Esophagus muscularis mucosa (tissue), 4 donors: ENCODE results near the gene SNX13. TPM values are rescaled to one million over a fixed set of nuclear protein-coding genes. Genes with fewer than 3 reads are reported as not detected.
A peak's percentile ranks its signal among the peaks of the same experiment; 100 is the strongest.

ENCODE experiments used
- DNase-seq: peaks from one replicate; pipeline ENCODE4 v3.0.0-alpha.2; 2017; ENCODE audit errors: extremely low spot score
- H3K27ac ChIP-seq, 4 donors: fragments of 200-600 bp; sonication (generic); replicated peaks in 1 of 4; 1 replicate in 3 of 4; 2 replicates in 1 of 4; pipeline ENCODE4 v1.5.1; 2016 to 2019; ENCODE audit warnings: mild to moderate bottlenecking in 1 of 4
- H3K27me3 ChIP-seq, 4 donors: fragments of 200-600 bp; sonication (generic); one replicate each; pipeline versions ENCODE4 v1.5.1 to v1.6.0; 2016 to 2019
- H3K36me3 ChIP-seq, 4 donors: fragments of 200-600 bp; sonication (generic); one replicate each; pipeline ENCODE4 v1.5.1; 2016 to 2019
- H3K4me1 ChIP-seq, 4 donors: fragments of 200-600 bp; sonication (generic); one replicate each; pipeline ENCODE4 v1.5.1; 2016 to 2019
- H3K4me3 ChIP-seq, 4 donors: fragments of 200-600 bp; sonication (generic); 1 replicate in 2 of 4; 2 replicates in 2 of 4; pipeline ENCODE4 v1.5.1; 2016 to 2019; ENCODE audit warnings: mild to moderate bottlenecking in 4 of 4, moderate library complexity in 1 of 4
- H3K9me3 ChIP-seq, 4 donors: fragments of 200-600 bp; sonication (generic); 1 replicate in 3 of 4; 2 replicates in 1 of 4; pipeline ENCODE4 v1.5.1; 2016 to 2019
- EP300 ChIP-seq: sonication (generic); formaldehyde crosslinking; IDR thresholded peaks from one replicate; pipeline ENCODE4 v1.6.1; 2017; ENCODE audit warnings: antibody characterized with exemption
- POLR2A ChIP-seq: fragments of 450-650 bp; IDR thresholded peaks from one replicate; pipeline ENCODE4 v1.6.1; 2017; ENCODE audit warnings: antibody characterized with exemption, moderate library complexity, mild to moderate bottlenecking, low read depth
- POLR2AphosphoS5 ChIP-seq, 2 donors: sonication (generic); formaldehyde crosslinking; IDR thresholded peaks; one replicate each; pipeline ENCODE4 v1.6.1; 2017; ENCODE audit warnings: antibody characterized with exemption in 2 of 2
- WGBS: methylation state at CpG from one replicate; pipeline ENCODE4 v1.1.5; 2018; 5-methylcytosine and 5-hydroxymethylcytosine counted together
- intact Hi-C: fragments of 100-400 bp; cut with DNase I; formaldehyde crosslinking; loops from one replicate; pipeline ENCODE4 v1.15.1; 2023
- total RNA-seq, 4 donors: library from RNA; depleted of rRNA; stranded (reverse); fragments of >200 nt; gene quantifications; one replicate each; pipeline versions ENCODE4 v1.1.0 to v1.2.1, GENCODE V29; 2016
- TF ChIP-seq, protein P1 (sequence below), 3 experiments: fragments of 200-600 bp in 2 of 3; fragments of 450-650 bp in 1 of 3; sonication (generic) in 2 of 3; IDR thresholded peaks; one replicate each; pipeline ENCODE4 v1.5.1; 2017 to 2019; ENCODE audit warnings: antibody characterized with exemption in 3 of 3, mild to moderate bottlenecking in 2 of 3, moderate library complexity in 1 of 3

The SNX13 gene
- total RNA-seq, 4 donors from 2014 or later, result 37.9 to 51.8 (median 43.9) TPM

GRCh38 chr7:17976952-17977351, 36.7 kb upstream of the SNX13 start:
- H3K4me1 ChIP-seq, result no peaks in the 10 kb centered on the region
- no peak for DNase-seq
- H3K9me3 ChIP-seq, result peaks cover 0 to 3% (median 0%) of the 10 kb centered on the region in 4 donors
- no peak overlapping the region for H3K4me3 ChIP-seq
- TF ChIP-seq POLR2A (no peak), POLR2AphosphoS5 (IDR thresholded peaks at IDR 0.05) (no peak), EP300 (no peak)
- TF ChIP-seq, protein P1, sequence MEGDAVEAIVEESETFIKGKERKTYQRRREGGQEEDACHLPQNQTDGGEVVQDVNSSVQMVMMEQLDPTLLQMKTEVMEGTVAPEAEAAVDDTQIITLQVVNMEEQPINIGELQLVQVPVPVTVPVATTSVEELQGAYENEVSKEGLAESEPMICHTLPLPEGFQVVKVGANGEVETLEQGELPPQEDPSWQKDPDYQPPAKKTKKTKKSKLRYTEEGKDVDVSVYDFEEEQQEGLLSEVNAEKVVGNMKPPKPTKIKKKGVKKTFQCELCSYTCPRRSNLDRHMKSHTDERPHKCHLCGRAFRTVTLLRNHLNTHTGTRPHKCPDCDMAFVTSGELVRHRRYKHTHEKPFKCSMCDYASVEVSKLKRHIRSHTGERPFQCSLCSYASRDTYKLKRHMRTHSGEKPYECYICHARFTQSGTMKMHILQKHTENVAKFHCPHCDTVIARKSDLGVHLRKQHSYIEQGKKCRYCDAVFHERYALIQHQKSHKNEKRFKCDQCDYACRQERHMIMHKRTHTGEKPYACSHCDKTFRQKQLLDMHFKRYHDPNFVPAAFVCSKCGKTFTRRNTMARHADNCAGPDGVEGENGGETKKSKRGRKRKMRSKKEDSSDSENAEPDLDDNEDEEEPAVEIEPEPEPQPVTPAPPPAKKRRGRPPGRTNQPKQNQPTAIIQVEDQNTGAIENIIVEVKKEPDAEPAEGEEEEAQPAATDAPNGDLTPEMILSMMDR (IDR thresholded peaks at IDR 0.05), result no peak
- intact Hi-C loops, result loop anchor here (10.0 kb wide), 1 partner anchor 368 kb away; no protein-coding TSS in a partner anchor
- H3K27ac ChIP-seq, result no peak overlapping the region
- 42% methylated on average over 2 of the region's 2 CpGs for WGBS
- H3K36me3 ChIP-seq, result no peaks in the 10 kb centered on the region
- no peaks in the 10 kb centered on the region for H3K27me3 ChIP-seq

DNA sequence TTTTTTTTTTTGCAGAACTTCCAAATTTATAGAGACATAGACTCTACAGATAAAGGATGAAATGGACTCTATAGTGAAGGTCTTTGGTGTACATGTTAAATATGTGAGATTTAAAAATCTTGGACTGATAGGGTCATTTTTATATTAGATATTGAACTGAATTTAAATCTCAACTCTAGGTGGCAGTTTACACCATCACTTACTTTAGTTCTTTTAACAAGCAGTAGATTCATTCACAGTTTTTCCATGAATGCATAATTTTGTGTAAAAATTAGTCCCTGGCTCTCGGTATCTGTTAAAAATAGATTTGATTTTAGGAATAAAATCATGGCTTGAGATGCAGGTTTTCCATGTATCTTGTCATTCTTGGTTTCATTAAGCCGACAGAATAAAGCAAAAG, 31.1 kb upstream of the SNX13 start:
- Histone ChIP-seq H3K27ac (no peak overlapping the region), H3K36me3 (no peaks in the 10 kb centered on the region), H3K9me3 (no peaks in the 10 kb centered on the region), H3K4me1 (no peaks in the 10 kb centered on the region), H3K27me3 (no peaks in the 10 kb centered on the region), H3K4me3 (no peak overlapping the region)
- intact Hi-C loops, result loop anchor here (10.0 kb wide), 1 partner anchor 373 kb away; no protein-coding TSS in a partner anchor
- no peak for TF ChIP-seq POLR2A
- TF ChIP-seq, protein P1 (IDR thresholded peaks at IDR 0.05), result peak; percentile 22 to 38 (median 26)
- 58% methylated on average over 2 of the region's 2 CpGs for WGBS
- DNase-seq, result no peak

DNA sequence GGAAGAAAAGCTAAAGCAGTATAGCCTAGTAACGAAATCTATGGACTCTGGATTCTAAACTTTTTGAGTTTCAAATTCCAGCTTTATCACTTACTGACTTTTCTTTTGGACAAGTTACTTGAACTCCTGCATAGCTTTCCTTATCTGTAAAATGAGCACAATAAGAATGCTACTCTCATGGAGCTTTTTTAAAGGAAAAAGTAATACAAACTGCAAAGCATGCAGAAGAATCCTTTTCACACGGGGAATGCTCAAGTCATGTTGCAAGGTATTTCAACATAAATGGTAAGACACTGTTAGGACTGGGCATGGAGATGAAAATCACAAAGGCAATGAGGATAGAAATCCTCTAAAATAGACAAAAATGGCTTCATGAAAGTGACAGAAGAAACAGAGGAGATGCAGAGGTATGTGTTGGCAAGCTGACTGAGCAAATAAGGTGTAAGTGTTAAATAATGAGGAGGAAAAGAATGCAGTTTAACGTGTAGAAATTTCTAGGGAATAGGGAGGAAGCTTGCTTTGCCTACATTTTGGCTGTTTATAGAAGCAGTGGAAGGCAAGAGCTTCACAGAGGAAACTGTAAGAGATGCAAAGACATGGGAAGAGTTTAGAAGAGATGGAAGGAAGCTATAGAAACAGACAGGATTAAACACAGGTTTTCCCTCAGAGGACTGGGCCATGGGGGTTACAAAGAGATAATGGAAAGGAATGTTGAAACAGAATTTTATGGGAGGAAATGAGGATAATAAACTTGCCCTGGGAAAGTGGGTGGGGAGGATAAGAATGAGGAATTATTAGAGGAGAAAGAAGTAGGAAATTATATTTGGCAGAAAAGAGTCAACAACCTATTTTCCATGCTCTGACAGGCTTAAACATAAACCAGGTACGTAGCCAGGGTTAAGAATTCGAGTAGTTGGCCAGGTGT, 28.8 kb upstream of the SNX13 start:
- Histone ChIP-seq H3K4me1 (no peaks in the 10 kb centered on the region), H3K27ac (no peak overlapping the region), H3K4me3 (no peak overlapping the region), H3K9me3 (no peaks in the 10 kb centered on the region), H3K27me3 (no peaks in the 10 kb centered on the region), H3K36me3 (no peaks in the 10 kb centered on the region)
- no peak for DNase-seq
- TF ChIP-seq EP300, result no peak
- TF ChIP-seq, protein P1 (IDR thresholded peaks at IDR 0.05), result no peak
- no peak for TF ChIP-seq POLR2AphosphoS5 (IDR thresholded peaks at IDR 0.05)
- TF ChIP-seq POLR2A, result no peak
- intact Hi-C loops, result no loop called here
- 67% methylated on average over 5 of the region's 5 CpGs for WGBS

GRCh38 chr7:17966706-17967105, 26.4 kb upstream of the SNX13 start:
- no peaks in the 10 kb centered on the region for H3K36me3 ChIP-seq
- no peaks in the 10 kb centered on the region for H3K4me1 ChIP-seq
- no peaks in the 10 kb centered on the region for H3K27me3 ChIP-seq
- no peak overlapping the region for H3K4me3 ChIP-seq
- WGBS, result 91% methylated on average over 3 of the region's 3 CpGs
- no peak for TF ChIP-seq EP300
- intact Hi-C loops, result no loop called here
- H3K27ac ChIP-seq, result no peak overlapping the region
- no peak for DNase-seq
- H3K9me3 ChIP-seq, result no peaks in the 10 kb centered on the region

DNA sequence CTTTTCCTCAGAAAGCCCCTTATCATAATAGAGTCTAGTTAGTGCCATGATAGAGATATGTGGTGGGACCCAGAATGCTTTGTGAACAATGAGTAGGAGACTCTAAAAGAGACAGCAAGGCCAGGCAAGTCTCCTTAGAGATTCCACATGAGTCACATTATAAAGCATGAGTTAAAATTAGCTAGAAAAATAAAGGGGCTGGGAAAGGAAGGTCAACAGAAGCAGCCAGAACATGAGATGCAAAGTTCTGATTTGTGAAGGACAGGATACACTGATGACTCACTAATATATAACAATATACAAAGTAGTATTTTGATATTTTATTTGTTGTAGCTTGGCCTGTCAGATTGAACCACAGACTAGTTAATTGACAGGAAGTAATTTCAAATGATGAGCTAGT, 25.3 kb upstream of the SNX13 start:
- Histone ChIP-seq H3K4me1 (no peaks in the 10 kb centered on the region), H3K4me3 (no peak overlapping the region), H3K9me3 (no peaks in the 10 kb centered on the region), H3K27ac (no peak overlapping the region), H3K36me3 (no peaks in the 10 kb centered on the region), H3K27me3 (no peaks in the 10 kb centered on the region)
- intact Hi-C loops, result no loop called here
- DNase-seq, result no peak
- TF ChIP-seq POLR2A (no peak), EP300 (no peak), POLR2AphosphoS5 (IDR thresholded peaks at IDR 0.05) (no peak)
